Measurements from ENCODE around the gene GOLGA1. TPM values are rescaled to one million over a fixed set of nuclear protein-coding genes. Genes with fewer than 3 reads are reported as not detected.

GOLGA1 gene
- total and polyA plus RNA-seq, 9 of the 15 experiments (the other 6 are each of a cell fraction or from before 2014, with no cell fraction given), result 2.9 to 15.9 (median 8.5) TPM

DNA sequence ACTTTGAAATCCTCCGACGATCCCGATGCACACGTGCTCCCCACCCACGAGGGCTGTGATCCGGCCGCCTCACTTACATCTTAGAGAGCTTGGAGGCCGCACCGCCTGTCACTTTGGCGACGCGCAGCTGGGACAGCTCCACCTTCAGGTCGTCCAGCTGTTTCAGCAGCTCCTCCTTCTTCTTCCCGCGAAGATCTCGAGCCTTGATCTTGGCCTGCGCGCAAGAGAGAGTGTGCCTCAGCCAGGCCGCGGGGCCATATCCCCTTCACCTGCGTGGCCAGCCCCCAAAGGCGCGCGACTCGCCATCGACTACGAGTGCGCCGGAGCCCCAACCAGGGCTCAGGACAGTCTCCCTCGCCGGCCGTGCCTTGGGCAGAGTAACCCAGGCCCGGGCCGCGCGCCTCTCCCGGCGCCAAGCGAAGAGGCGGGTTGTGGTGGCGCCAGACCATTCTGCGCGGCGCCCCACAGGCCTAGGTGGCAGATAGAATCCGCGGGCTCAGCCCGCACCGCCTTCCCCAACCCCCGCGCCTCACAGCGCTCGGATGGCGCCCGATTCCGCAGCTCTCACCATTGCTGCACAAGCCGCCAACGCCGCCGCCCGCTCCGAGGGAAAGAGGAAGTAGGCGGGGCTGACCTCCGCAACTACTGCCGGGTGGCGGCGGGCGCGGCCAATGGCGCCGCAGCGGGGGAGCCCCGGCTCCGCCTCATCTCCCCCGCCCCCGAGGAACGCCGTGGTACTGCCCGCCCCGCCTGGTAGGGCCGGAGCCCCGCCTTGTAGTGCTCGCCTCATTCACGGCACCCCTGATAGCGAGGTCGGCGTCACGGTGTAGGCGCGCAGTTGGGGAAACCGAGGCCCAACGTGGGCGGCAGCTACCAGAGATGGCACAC is 79.3 kb downstream of the GOLGA1 start, which contains the start of the genes ARPC5L and RPL35 (continued):
- TF ChIP-seq, protein P1, sequence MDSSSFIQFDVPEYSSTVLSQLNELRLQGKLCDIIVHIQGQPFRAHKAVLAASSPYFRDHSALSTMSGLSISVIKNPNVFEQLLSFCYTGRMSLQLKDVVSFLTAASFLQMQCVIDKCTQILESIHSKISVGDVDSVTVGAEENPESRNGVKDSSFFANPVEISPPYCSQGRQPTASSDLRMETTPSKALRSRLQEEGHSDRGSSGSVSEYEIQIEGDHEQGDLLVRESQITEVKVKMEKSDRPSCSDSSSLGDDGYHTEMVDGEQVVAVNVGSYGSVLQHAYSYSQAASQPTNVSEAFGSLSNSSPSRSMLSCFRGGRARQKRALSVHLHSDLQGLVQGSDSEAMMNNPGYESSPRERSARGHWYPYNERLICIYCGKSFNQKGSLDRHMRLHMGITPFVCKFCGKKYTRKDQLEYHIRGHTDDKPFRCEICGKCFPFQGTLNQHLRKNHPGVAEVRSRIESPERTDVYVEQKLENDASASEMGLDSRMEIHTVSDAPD (CRISPR knock-in tag; IDR thresholded peaks at IDR 0.05), result no peak
- peak; percentile 95 for TF ChIP-seq PRPF4 (IDR thresholded peaks at IDR 0.05; ENCODE audit: insufficient read depth, low read depth, low read length, poor library complexity, severe bottlenecking)
- peak; percentile 81 for TF ChIP-seq TOE1 (IDR thresholded peaks at IDR 0.05; ENCODE audit: borderline replicate concordance)
- TF ChIP-seq TOE1 (CRISPR knock-in tag; IDR thresholded peaks at IDR 0.05; ENCODE audit: borderline replicate concordance, low read depth), result no peak
- TF ChIP-seq PML (IDR thresholded peaks at IDR 0.05; ENCODE audit: low read length), result peak; percentile 68; the same call in 1 of the 2 replicates
- no peak for TF ChIP-seq PTTG1 (tag; IDR thresholded peaks at IDR 0.05; ENCODE audit: low read depth)
- peak; percentile 78 for TF ChIP-seq SMAD1 (IDR thresholded peaks at IDR 0.05; ENCODE audit: low read depth, low read length, partially characterized antibody)
- TF ChIP-seq, protein P2, sequence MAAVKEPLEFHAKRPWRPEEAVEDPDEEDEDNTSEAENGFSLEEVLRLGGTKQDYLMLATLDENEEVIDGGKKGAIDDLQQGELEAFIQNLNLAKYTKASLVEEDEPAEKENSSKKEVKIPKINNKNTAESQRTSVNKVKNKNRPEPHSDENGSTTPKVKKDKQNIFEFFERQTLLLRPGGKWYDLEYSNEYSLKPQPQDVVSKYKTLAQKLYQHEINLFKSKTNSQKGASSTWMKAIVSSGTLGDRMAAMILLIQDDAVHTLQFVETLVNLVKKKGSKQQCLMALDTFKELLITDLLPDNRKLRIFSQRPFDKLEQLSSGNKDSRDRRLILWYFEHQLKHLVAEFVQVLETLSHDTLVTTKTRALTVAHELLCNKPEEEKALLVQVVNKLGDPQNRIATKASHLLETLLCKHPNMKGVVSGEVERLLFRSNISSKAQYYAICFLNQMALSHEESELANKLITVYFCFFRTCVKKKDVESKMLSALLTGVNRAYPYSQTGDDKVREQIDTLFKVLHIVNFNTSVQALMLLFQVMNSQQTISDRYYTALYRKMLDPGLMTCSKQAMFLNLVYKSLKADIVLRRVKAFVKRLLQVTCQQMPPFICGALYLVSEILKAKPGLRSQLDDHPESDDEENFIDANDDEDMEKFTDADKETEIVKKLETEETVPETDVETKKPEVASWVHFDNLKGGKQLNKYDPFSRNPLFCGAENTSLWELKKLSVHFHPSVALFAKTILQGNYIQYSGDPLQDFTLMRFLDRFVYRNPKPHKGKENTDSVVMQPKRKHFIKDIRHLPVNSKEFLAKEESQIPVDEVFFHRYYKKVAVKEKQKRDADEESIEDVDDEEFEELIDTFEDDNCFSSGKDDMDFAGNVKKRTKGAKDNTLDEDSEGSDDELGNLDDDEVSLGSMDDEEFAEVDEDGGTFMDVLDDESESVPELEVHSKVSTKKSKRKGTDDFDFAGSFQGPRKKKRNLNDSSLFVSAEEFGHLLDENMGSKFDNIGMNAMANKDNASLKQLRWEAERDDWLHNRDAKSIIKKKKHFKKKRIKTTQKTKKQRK (IDR thresholded peaks at IDR 0.05; ENCODE audit: borderline replicate concordance, low read depth, low read length), result no peak
- peak; percentile 94; the same call in 1 of the 2 replicates for TF ChIP-seq BCOR (IDR thresholded peaks at IDR 0.05)
- TF ChIP-seq NUFIP1 (IDR thresholded peaks at IDR 0.05; ENCODE audit: partially characterized antibody), result no peak
- TF ChIP-seq HNRNPUL1 (IDR thresholded peaks at IDR 0.05; ENCODE audit: low read length), result no peak
- peak; percentile 69 for TF ChIP-seq CREB1 (IDR thresholded peaks at IDR 0.05)
- peak; percentile 79 for TF ChIP-seq CREB1 (CRISPR knock-in tag; IDR thresholded peaks at IDR 0.05)
- TF ChIP-seq, protein P3, sequence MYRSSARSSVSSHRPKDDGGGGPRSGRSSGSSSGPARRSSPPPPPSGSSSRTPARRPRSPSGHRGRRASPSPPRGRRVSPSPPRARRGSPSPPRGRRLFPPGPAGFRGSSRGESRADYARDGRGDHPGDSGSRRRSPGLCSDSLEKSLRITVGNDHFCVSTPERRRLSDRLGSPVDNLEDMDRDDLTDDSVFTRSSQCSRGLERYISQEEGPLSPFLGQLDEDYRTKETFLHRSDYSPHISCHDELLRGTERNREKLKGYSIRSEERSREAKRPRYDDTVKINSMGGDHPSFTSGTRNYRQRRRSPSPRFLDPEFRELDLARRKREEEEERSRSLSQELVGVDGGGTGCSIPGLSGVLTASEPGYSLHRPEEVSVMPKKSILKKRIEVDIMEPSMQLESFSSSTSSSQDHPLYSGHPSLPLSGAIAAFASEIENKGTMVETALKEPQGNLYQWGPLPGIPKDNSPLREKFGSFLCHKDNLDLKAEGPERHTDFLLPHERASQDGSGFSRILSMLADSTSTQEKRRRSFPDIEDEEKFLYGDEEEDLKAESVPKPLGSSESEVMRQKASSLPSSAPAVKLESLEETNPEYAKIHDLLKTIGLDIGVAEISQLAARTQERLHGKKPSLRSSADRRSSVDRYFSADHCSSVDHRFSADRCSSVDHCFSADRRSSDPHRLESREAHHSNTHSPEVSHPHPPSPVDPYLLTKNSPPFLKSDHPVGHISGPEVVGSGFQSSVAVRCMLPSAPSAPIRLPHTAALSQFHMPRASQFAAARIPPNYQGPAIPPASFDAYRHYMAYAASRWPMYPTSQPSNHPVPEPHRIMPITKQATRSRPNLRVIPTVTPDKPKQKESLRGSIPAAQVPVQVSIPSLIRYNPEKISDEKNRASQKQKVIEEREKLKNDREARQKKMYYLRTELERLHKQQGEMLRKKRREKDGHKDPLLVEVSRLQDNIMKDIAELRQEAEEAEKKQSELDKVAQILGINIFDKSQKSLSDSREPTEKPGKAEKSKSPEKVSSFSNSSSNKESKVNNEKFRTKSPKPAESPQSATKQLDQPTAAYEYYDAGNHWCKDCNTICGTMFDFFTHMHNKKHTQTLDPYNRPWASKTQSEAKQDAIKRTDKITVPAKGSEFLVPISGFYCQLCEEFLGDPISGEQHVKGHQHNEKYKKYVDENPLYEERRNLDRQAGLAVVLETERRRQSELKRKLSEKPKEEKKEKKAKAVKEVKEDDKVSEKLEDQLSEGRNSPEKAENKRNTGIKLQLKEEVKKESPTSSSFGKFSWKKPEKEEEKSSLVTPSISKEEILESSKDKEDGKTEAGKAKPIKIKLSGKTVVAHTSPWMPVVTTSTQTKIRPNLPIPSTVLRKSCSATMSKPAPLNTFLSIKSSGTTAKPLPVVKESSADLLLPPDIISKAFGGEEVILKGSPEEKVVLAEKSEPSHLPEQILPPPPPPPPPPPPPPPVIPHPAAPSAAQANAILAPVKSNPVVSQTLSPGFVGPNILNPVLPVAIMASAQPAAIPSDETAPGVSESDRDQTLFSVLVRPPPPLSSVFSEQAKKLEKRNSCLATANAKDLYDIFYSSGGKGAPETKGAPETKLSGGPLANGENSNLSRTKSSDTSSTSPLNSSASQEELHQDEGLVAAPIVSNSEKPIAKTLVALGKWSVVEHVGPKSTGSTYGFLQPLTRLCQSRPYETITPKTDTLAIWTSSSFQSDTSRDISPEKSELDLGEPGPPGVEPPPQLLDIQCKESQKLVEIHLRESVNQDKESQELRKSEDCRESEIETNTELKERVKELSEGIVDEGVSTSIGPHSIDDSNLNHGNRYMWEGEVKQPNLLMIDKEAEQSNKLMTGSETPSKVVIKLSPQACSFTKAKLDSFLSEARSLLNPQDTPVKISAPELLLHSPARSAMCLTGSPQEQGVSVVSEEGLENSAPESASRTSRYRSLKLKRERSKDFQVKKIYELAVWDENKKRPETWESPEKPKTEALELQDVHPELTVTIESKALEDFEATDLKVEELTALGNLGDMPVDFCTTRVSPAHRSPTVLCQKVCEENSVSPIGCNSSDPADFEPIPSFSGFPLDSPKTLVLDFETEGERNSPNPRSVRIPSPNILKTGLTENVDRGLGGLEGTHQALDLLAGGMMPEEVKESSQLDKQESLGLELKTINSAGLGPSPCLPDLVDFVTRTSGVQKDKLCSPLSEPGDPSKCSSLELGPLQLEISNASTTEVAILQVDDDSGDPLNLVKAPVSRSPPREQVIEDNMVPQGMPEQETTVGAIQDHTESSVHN (IDR thresholded peaks at IDR 0.05; ENCODE audit: borderline replicate concordance in 1 of 2, low read depth in 1 of 2), result peak in 1 of 2 experiments; percentile 92; a peak in 2 of 4 replicates
